CD14-positive monocyte (primary cell): Measurements from ENCODE around the gene RPP14. TPM values are rescaled to one million over a fixed set of nuclear protein-coding genes. Genes with fewer than 3 reads are reported as not detected.

Experiments used
- DNase-seq, 3 donors: peaks; one replicate each; pipeline ENCODE4 v3.0.0-alpha.2; 2011 to 2022
- H2AFZ ChIP-seq: 2 replicates; pipeline ENCODE4 v1.6.0; 2012; ENCODE audit warnings: mild to moderate bottlenecking, low read depth, low read length, inconsistent platforms; ENCODE audit not compliant: insufficient read depth, poor library complexity, severe bottlenecking
- H3K27ac ChIP-seq, 2 donors: 1 replicate in 1 of 2; 2 replicates in 1 of 2; pipeline ENCODE4 v1.5.1; 2012 to 2013; ENCODE audit warnings: low read length in 2 of 2, control low read depth in 1 of 2, inconsistent platforms in 1 of 2, low read depth in 1 of 2, mild to moderate bottlenecking in 1 of 2
- H3K27me3 ChIP-seq, 2 donors: one replicate each; pipeline versions ENCODE4 v1.6.0 to v1.6.1; 2011 to 2013; ENCODE audit warnings: low read length in 2 of 2; ENCODE audit not compliant: control insufficient read depth in 2 of 2, insufficient read depth in 2 of 2
- H3K36me3 ChIP-seq, 2 donors: replicated peaks in 1 of 2; 1 replicate in 1 of 2; 2 replicates in 1 of 2; pipeline versions ENCODE4 v1.5.1 to v1.6.1; 2012 to 2013; ENCODE audit warnings: low read length in 2 of 2, control low read depth in 1 of 2, inconsistent platforms in 1 of 2, mild to moderate bottlenecking in 1 of 2; ENCODE audit not compliant: insufficient read depth in 2 of 2, control insufficient read depth in 1 of 2
- H3K4me1 ChIP-seq, 2 donors: 1 replicate in 1 of 2; 2 replicates in 1 of 2; pipeline versions ENCODE4 v1.5.1 to v1.6.1; 2012 to 2013; ENCODE audit warnings: low read length in 2 of 2, control low read depth in 1 of 2, inconsistent platforms in 1 of 2, mild to moderate bottlenecking in 1 of 2, moderate library complexity in 1 of 2; ENCODE audit not compliant: insufficient read depth in 2 of 2, control insufficient read depth in 1 of 2
- H3K4me2 ChIP-seq: replicated peaks from 2 replicates; pipeline ENCODE3; 2012; ENCODE audit warnings: low read length, moderate library complexity, mild to moderate bottlenecking; ENCODE audit not compliant: poor library complexity, severe bottlenecking; ENCODE audit errors: extremely low read depth
- H3K4me3 ChIP-seq, 3 experiments: fragments of 200-600 bp in 1 of 3; sonication (generic) in 1 of 3; replicated peaks in 1 of 3; 1 replicate in 2 of 3; 2 replicates in 1 of 3; pipeline ENCODE4 v1.5.1; 2011 to 2013; ENCODE audit warnings: low read length in 3 of 3, mild to moderate bottlenecking in 3 of 3, control low read depth in 2 of 3, low read depth in 2 of 3, inconsistent platforms in 1 of 3, moderate library complexity in 1 of 3
- H3K79me2 ChIP-seq: 2 replicates; pipeline ENCODE4 v1.6.0; 2012; ENCODE audit warnings: mild to moderate bottlenecking, control low read depth, inconsistent platforms, low read length, moderate library complexity; ENCODE audit not compliant: insufficient read depth
- H3K9ac ChIP-seq: 2 replicates; pipeline ENCODE4 v1.6.0; 2017; ENCODE audit warnings: low read length, mild to moderate bottlenecking; ENCODE audit not compliant: insufficient read depth, poor library complexity, severe bottlenecking
- H3K9me3 ChIP-seq, 2 donors: replicated peaks in 1 of 2; 1 replicate in 1 of 2; 2 replicates in 1 of 2; pipeline versions ENCODE4 v1.5.1 to v1.6.1; 2012 to 2013; ENCODE audit warnings: low read length in 2 of 2, control low read depth in 1 of 2; ENCODE audit not compliant: control insufficient read depth in 1 of 2, insufficient read depth in 1 of 2
- H4K20me1 ChIP-seq: 2 replicates; pipeline ENCODE4 v1.6.0; 2012; ENCODE audit warnings: mild to moderate bottlenecking, low read length, control low read depth, moderate library complexity; ENCODE audit not compliant: insufficient read depth
- H3K27ac Mint-ChIP-seq, 7 donors: one replicate each; pipeline ENCODE4 v1.8.0; 2020; ENCODE audit warnings: mild to moderate bottlenecking in 7 of 7, mixed read lengths in 7 of 7, moderate library complexity in 6 of 7, inconsistent platforms in 2 of 7
- H3K27me3 Mint-ChIP-seq, 3 donors: one replicate each; pipeline ENCODE4 v1.8.0; 2021 to 2022; ENCODE audit warnings: low read depth in 3 of 3, mild to moderate bottlenecking in 3 of 3, mixed read lengths in 3 of 3, moderate library complexity in 3 of 3, inconsistent platforms in 1 of 3
- H3K36me3 Mint-ChIP-seq, 2 donors: one replicate each; pipeline ENCODE4 v1.8.0; 2020; ENCODE audit warnings: mixed read lengths in 2 of 2, inconsistent platforms in 1 of 2, mild to moderate bottlenecking in 1 of 2
- H3K4me1 Mint-ChIP-seq: one replicate; pipeline ENCODE4 v1.8.0; 2020; ENCODE audit warnings: mild to moderate bottlenecking, mixed read lengths
- H3K4me3 Mint-ChIP-seq, 2 donors: one replicate each; pipeline ENCODE4 v1.8.0; 2020; ENCODE audit warnings: mild to moderate bottlenecking in 2 of 2, mixed read lengths in 2 of 2, moderate library complexity in 1 of 2
- H3K9me3 Mint-ChIP-seq, 7 donors: one replicate each; pipeline ENCODE4 v1.8.0; 2020 to 2022; ENCODE audit warnings: mixed read lengths in 7 of 7, mild to moderate bottlenecking in 6 of 7, moderate library complexity in 6 of 7, inconsistent platforms in 2 of 7
- CTCF ChIP-seq: fragments of 200-600 bp; IDR thresholded peaks from one replicate; pipeline ENCODE4 v1.8.0; 2022; ENCODE audit warnings: antibody characterized with exemption, mild to moderate bottlenecking
- WGBS: methylation state at CpG from one replicate; pipeline ENCODE4 v1.1.5; 2013; ENCODE audit warnings: missing lambda C conversion rate; ENCODE audit not compliant: insufficient coverage; 5-methylcytosine and 5-hydroxymethylcytosine counted together
- intact Hi-C, 2 donors: fragments of 100-400 bp; cut with micrococcal nuclease; formaldehyde crosslinking; loops; one replicate each; pipeline versions ENCODE4 v1.15.0 to v1.15.1; 2023
- polyA plus RNA-seq, 3 donors: library from polyadenylated mRNA; depleted of rRNA in 1 of 3; unstranded in 2 of 3; stranded (reverse) in 1 of 3; fragments of 300-500 nt in 2 of 3; fragments of >200 nt in 1 of 3; fragmentation: Illumina TruSeq in 2 of 3; gene quantifications; 1 replicate in 2 of 3; 2 replicates in 1 of 3; pipeline ENCODE4 v1.2.3, GENCODE V29; 2012 to 2021
- small RNA-seq: library from RNA; depleted of rRNA; stranded (forward); fragments of <200 nt; gene quantifications from one replicate; pipeline ENCODE3, GENCODE V24; 2012; ENCODE audit warnings: low read depth; ENCODE audit not compliant: insufficient read length

The RPP14 gene
- polyA plus RNA-seq, 3 donors = 3.5 to 8.8 (median 6.6) TPM

GRCh38 chr3:58366699-58367098, 60.7 kb downstream of the RPP14 start:
- peak overlapping the region in 1 of 7 donors; percentile 54 for H3K27ac Mint-ChIP-seq
- no peaks in the 10 kb centered on the region for H3K27me3 ChIP-seq
- H3K9me3 ChIP-seq = no peaks in the 10 kb centered on the region
- peaks cover 9% of the 10 kb centered on the region in 2 donors for H3K4me1 ChIP-seq
- no CpG with 5 or more reads among the region's 1 CpG for WGBS
- H3K4me1 Mint-ChIP-seq = peaks cover 24% of the 10 kb centered on the region
- no peak overlapping the region for H2AFZ ChIP-seq
- H3K36me3 Mint-ChIP-seq = peaks cover 27 to 32% of the 10 kb centered on the region in 2 donors
- no peak overlapping the region for H3K4me3 ChIP-seq
- H3K4me3 Mint-ChIP-seq = no peak overlapping the region
- DNase-seq = no peak
- H3K79me2 ChIP-seq = peaks cover 100% of the 10 kb centered on the region
- no peak for TF ChIP-seq CTCF
- intact Hi-C loops = no loop called here
- no peak overlapping the region for H3K4me2 ChIP-seq
- peaks cover 82% of the 10 kb centered on the region for H4K20me1 ChIP-seq
- H3K27ac ChIP-seq = peak overlapping the region in 1 of 2 donors; percentile 40
- H3K36me3 ChIP-seq = peaks cover 14 to 31% of the 10 kb centered on the region in 2 donors
- no peaks in the 10 kb centered on the region for H3K9me3 Mint-ChIP-seq
- H3K27me3 Mint-ChIP-seq = no peaks in the 10 kb centered on the region
- no peak overlapping the region for H3K9ac ChIP-seq

GRCh38 chr3:58369038-58369437, 63.0 kb downstream of the RPP14 start:
- no peak overlapping the region for H2AFZ ChIP-seq
- no peak overlapping the region for H3K9ac ChIP-seq
- H3K36me3 ChIP-seq = peaks cover 18 to 46% of the 10 kb centered on the region in 2 donors
- H3K79me2 ChIP-seq = peaks cover 97% of the 10 kb centered on the region
- no CpG with 5 or more reads among the region's 1 CpG for WGBS
- H3K4me3 ChIP-seq = no peak overlapping the region
- Mint-ChIP-seq H3K4me1 (peaks cover 20% of the 10 kb centered on the region), H3K27me3 (no peaks in the 10 kb centered on the region), H3K4me3 (no peak overlapping the region), H3K9me3 (no peaks in the 10 kb centered on the region), H3K36me3 (peaks cover 40 to 43% of the 10 kb centered on the region in 2 donors), H3K27ac (peak overlapping the region in 1 of 7 donors; percentile 58)
- peaks cover 61% of the 10 kb centered on the region for H4K20me1 ChIP-seq
- no peaks in the 10 kb centered on the region for H3K9me3 ChIP-seq
- no peak overlapping the region for H3K4me2 ChIP-seq
- DNase-seq = no peak
- peak overlapping the region in 1 of 2 donors; percentile 9 for H3K27ac ChIP-seq
- no peak for TF ChIP-seq CTCF
- intact Hi-C loops = no loop called here
- H3K4me1 ChIP-seq = peaks cover 4 to 6% of the 10 kb centered on the region in 2 donors
- no peaks in the 10 kb centered on the region for H3K27me3 ChIP-seq

Small RNAs within 50 kb of the gene (small RNA-seq; reads per million reads assigned to genes)
- gene AC098479.1 = not detected

Other genes starting within 250 kb of the RPP14 start
- gene DNASE1L3, start 95.3 kb upstream of the RPP14 start, polyA plus RNA-seq = under 1 TPM in 1 of 3 donors, not detected in 2; 0.19 TPM
- gene ABHD6, start 68.5 kb upstream of the RPP14 start, polyA plus RNA-seq = 10 to 100 TPM in 1 of 3 donors, 1 to 10 TPM in 2; 7.3 to 11.6 (median 9.0) TPM
- 10 to 100 TPM in 2 of 3 donors, 1 to 10 TPM in 1; 4.5 to 17.3 (median 10.5) TPM for gene HTD2, start 275 bp downstream of the RPP14 start, polyA plus RNA-seq
- 10 to 100 TPM; 31.5 to 54.0 (median 52.9) TPM for gene PXK, start 26.6 kb downstream of the RPP14 start, polyA plus RNA-seq
- gene PDHB, start 127.6 kb downstream of the RPP14 start, polyA plus RNA-seq = 100 to 1,000 TPM in 2 of 3 donors, 10 to 100 TPM in 1; 30.5 to 125 (median 112) TPM
- 10 to 100 TPM; 11.3 to 18.9 (median 11.9) TPM for gene KCTD6, start 185.9 kb downstream of the RPP14 start, polyA plus RNA-seq
- 1 to 10 TPM; 2.4 to 2.5 (median 2.4) TPM for gene ACOX2, start 230.9 kb downstream of the RPP14 start, polyA plus RNA-seq